Ramos (cell line): ENCODE measurements around the gene C1QL4.
"Not testable (repeated sequence)": the region's sequence is repeated elsewhere in the genome, so short reads cannot be mapped to it uniquely, and the experiment has no call there.

Experiments
- in situ Hi-C: fragments of 300-500 bp; cut with MboI; formaldehyde crosslinking; loops from one replicate; pipeline ENCODE4 v1.14.3; 2022; ENCODE audit warnings: low sequenced_read_pairs; ENCODE audit not compliant: unreplicated experiment

C1QL4 gene

DNA sequence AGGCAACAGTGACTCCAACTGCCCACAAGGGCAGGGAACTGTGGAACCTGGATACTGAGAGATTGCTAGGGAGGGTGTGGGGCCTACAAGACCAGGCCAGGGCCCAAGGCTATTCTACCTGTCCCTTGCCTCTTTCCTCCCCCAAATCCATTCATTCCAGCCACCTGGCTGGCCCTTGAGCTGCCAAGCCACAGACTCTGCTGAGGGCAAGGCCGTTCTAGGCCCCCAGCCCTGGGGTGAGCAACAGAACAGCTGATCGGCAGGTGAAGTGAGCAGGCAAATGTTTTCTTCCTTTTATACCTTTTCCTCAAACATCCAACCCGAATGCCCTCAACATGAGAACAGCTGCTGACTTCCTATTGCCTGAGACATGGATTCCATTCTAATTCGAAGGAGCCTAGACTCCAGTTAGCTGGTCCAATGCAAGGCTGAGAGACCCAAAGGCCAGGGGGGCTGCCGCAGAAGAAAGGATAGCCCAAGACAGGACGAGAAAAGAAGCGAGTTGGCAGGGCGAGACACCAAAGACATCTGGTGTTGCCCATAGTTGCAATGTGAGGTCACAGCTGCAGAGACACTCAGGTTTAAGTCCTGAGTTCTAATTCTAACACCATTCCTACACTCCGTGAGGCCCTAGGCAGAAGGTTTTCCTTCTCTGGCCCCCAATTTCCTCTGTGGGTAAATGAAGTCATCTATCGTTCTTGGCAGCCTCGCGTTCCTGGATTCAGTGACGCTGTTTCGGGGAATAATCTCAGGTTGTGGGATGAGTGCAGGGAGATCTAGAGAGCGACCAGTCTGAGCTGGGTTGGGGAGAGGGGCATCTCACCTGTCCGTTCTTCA is 1.7 kb downstream of the C1QL4 start:
- in situ Hi-C loops: loop anchor here (5.0 kb wide), 1 partner anchor 48 kb away; no protein-coding TSS in a partner anchor

DNA sequence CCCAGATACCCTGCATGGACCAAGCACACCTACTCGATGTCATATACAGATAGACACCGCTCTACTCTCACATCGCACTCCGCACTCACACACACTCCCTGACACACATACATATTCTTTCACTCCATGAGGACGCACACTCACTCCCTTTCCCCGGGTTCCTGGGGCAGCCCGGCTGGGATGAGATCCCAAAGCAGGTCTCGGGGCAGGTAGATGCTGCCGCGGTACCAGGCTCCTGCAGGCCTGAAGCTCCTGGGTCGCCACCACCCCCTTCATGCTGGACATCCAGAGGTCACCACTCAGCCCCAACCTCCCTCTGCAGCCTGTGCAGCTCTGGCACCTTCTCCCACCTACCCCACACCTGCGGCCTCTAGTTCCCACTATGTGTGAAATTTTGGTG is 2.3 kb downstream of the C1QL4 start:
- in situ Hi-C loops: loop anchor here (5.0 kb wide), 1 partner anchor 47 kb away; no protein-coding TSS in a partner anchor

DNA sequence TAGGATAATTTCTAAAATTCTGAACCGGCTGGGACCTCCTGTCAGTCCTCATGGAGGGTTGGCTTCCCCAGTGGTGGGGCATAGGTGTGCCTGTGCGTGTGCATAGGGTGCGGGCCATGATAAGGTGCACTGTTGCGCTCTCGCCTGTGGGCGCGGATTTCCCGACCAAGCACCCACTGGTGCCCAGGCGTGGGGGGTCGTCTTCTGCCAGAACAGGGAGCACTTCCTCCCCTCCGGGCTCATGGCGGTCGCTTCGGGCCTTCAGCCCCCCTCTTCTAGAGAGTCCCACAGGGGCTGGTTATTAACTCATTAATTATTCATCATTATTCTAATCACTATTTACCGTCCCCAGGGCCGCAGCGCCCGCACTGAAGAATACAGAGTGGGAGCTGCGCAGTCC is 2.8 kb downstream of the C1QL4 start:
- in situ Hi-C loops: no loop called here

DNA sequence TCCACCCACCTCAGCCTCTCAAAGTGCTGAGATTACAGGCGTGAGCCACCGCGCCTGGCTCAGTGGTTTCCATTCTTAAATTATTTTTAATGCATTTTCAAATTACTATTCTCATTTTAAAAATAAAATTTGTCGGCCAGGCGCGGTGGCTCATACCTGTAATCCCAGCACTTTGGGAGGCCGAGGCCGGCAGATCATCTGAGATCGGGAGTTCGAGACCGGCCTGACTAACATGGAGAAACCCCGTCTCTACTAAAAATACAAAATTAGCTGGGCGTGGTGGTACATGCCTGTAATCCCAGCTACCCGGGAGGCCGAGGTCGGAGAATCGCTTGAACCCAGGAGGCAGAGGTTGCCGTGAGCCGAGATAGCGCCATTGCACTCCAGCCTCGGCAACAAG is 3.2 kb downstream of the C1QL4 start:
- in situ Hi-C loops: not testable (repeated sequence)

DNA sequence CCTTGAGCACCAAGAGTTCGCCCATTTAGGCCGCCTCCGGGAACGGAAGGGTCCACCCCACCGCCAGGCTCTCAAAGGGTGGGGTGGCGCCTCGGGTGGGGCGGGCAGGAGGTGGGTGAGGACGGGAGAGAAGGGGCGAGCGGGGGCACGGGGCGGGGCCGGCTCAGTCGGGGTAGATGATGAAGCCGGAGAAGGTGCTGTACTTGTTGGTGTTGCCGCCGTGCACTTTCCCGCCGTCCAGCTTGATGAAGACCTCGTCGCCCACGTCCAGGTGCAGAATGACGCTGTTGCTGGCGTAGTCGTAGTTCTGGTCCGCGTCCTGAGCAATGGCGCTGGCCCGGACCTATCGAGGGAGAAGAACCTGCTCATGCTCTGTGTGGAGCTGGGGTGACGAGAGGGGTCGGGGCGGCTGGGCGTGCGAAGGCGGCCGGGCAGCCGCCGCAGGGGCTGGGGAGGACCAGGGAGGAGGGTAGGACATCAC is 4.1 kb downstream of the C1QL4 start:
- in situ Hi-C loops: no loop called here

DNA sequence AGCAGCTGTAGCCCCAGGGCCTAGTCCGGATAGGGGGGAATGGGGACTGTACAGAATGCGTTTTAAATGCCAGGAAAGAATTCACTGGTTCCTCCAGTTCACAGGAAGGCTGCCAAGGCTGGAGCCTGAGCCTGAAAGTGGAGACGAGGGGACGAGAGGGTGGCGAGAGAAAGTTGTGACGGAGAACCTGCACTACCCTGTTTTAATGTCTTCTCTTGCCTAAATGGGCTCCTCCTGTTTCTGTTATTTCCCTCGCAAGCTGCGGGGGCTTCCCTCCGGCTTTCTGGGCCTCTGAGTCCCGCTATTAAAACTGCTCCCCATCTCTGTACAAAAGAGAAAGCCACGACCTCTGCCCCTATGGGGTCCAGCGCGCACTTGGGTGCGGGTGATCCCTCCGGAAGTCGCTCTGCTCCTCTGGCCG is 4.5 kb downstream of the C1QL4 start:
- in situ Hi-C loops: no loop called here

DNA sequence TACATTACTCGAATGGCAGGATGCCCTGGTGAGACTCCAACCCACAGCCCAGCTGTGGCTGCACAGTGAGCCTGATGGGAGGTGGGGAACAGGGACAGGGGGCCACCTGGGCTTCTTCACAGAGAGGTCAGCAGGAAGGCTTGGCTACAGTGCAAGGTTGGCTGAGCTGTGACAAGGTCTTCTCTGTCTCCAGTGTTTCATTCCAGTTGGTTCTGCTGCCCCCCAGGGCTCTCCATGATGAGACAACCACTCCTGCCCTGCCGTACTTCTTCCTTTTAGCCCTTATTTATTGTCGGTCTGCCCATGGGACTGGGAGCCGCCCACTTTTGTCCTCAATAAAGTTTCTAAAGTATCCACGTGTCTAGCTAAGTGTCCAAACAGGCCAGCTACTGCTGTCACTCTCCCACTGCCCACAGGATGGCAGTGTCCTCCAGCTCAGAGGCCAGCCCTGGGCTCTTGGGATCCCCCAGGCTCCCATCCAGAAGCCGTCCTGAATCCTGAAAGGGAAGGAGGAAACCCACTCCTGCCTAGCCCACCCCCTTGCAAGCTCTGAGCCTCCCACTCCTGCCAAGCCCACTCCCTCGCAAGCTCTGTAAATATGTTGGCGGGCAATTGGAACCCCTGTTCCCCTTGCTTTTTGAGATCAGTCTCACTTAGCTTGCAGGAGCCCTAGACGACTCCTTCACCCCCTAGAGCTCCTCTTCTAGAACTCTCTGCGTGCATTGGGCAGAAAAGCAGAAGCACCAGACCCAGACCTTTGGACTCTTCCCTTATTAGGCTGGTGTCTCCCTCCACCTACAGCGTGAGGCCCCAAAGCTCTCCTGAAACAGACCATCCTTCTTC is 5.4 kb downstream of the C1QL4 start:
- in situ Hi-C loops: no loop called here

DNA sequence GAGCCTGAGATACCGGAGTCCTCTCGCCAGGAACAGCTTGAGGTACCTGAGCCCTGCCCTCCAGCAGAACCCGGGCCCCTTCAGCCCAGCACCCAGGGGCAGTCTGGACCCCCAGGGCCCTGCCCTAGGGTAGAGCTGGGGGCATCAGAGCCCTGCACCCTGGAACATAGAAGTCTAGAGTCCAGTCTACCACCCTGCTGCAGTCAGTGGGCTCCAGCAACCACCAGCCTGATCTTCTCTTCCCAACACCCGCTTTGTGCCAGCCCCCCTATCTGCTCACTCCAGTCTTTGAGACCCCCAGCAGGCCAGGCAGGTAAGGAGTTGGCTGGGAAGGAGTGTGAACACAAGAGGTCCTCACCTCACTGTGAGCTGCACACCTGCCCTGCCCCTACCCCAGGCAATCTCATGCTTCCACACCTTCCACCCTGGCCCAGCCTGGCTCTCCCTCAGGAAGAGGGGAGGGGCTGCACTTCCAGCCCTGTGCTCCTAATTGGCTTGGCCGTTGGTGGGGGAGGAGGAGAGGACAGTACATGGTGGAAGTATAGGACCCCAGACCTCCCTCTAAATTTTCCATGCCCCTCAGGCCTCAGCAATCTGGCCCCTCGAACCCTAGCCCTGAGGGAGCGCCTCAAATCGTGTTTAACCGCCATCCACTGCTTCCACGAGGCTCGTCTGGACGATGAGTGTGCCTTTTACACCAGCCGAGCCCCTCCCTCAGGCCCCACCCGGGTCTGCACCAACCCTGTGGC is 6.2 kb downstream of the C1QL4 start:
- in situ Hi-C loops: no loop called here

DNA sequence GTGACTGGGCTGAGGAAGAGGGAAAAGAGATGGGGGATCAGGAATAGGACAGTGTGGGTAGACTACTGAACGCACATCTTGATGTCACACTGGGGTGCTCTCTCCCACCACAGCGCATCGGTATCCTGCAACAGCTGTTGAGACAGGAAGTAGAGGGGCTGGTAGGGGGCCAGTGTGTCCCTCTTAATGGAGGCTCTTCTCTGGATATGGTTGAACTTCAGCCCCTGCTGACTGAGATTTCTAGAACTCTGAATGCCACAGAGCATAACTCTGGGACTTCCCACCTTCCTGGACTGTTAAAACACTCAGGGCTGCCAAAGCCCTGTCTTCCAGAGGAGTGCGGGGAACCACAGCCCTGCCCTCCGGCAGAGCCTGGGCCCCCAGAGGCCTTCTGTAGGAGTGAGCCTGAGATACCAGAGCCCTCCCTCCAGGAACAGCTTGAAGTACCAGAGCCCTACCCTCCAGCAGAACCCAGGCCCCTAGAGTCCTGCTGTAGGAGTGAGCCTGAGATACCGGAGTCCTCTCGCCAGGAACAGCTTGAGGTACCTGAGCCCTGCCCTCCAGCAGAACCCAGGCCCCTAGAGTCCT is 6.9 kb downstream of the C1QL4 start:
- in situ Hi-C loops: no loop called here

DNA sequence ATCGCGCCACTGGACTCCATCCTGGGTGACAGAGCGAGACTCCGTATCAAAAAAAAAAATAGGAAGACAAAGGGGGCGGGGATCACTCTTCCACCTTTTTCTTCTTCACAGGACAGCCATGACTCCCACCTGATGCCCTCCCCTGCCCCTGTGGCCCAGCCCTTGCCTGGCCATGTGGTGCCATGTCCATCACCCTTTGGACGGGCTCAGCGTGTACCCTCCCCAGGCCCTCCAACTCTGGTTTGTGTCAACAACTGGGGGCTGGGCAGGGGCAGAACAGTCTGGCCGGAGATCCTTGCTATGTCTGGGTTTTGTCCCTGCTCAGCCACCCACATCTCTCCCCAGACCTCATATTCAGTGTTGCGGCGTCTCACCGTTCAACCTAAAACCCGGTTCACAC is 8.2 kb downstream of the C1QL4 start:
- in situ Hi-C loops: no loop called here

DNA sequence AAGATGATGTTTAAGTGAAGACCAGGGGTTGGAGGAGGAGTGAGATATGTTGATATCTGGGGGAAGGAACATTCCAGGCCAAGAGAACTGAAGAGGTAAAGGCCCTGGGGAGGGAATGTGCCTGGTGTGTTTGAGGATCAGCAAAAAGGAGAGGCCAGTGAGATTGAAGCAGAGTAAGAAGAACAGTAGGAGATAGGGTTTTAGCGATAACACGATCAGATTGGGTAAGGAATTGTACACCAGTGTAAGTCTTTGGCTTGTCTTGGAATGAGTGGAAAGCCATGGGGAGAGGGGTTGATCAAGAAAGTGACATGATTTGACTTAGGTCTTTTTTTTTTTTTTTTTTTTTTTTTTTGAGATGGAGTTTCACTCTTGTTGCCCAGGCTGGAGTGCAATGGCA is 9.1 kb downstream of the C1QL4 start:
- in situ Hi-C loops: no loop called here

DNA sequence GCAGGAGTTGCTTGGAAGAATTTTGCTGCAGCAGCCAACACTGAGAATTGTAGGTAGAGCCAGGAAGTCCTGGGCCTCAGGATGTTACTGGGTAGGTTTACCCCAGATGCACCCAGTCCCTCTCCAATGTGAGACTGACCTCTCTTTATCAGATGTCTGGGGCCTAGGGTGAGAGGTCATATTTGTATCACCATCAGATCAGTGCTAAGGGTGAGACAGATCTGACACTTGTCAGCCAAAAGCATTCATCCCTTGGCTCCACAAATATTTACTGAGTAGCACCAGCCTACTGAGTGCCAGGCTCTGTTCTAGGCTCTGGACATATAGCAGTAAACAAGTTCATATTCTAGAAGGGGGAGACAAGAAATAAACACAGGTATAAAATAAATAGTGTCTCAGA is 9.6 kb downstream of the C1QL4 start:
- in situ Hi-C loops: no loop called here

DNA sequence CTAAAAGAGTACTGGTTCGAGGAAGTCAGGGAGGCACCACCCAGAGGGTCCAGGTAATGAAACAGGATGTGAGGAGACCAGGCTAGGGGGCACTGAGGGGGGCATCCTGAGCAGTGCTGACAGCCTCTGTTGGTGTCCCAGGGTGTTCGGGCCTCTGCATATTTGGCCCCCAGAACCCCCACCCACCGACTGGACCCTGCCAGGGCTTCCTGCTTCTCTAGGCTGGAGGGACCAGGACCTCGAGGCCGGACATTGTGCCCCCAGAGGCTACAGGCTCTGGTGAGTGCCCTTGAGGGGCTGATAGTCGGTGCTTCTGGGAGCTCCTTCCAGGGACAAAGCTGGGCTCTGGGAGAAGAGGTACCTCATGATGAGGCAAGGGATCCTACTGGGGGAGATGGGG is 11.4 kb downstream of the C1QL4 start:
- in situ Hi-C loops: no loop called here

DNA sequence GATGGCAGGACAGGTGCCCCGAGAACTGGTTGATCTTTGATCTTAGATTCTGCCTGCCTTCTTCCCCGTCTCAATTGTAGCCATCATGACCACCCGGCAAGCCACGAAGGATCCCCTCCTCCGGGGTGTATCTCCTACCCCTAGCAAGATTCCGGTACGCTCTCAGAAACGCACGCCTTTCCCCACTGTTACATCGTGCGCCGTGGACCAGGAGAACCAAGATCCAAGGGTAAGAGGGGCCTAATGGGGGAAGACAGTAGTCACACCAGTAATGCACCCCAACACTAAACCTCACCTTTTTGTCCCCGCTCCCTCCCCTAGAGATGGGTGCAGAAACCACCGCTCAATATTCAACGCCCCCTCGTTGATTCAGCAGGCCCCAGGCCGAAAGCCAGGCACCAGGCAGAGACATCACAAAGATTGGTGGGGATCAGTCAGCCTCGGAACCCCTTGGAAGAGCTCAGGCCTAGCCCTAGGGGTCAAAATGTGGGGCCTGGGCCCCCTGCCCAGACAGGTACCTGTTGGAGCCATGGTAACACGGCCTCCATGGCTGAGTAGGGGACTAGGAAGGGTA is 13.4 kb downstream of the C1QL4 start:
- in situ Hi-C loops: no loop called here

DNA sequence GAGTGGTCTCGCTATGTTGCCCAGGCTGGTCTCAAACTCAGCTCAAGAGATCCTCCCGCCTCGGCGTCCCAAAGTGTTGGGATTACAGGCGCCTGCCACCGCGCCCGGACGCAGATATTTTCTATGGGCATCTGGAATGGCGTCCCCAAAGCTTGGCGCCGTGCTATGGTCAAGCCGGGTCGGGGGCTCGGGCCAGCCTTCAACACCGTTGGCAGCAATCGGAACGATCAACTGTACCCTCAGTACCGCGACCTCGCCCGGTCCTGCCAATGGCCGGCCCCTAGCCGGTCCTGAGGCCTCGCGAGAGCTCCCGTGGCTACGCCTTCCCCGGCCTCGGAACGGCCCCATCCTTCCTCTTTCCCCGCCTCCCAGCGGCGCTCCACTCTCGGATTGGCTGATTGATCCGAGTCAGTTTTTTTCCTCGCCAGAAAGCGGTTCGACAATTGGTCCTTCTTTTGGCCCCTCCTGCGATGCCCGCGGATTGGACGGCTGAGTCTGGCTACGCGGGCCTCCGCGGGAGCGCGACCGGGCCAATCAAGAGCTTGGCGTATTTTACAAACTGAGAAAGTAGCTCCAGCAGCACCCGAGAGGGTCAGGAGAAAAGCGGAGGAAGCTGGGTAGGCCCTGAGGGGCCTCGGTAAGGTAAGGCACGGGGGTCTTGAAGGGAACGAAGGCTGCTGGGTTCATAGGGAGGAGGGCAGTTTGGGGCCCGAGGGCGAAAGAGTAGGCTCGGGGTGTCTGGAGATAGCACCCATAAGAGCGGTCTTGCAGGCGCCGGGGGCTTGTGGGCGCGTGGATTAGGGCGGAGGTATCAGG is 14.1 kb downstream of the C1QL4 start, which contains the start of gene TROAP:
Gene TROAP, plus strand, starts transcription at position 548 of the 816 bp plus-strand sequence. CDS start 354 bp downstream, outside the sequence.
- in situ Hi-C loops: no loop called here

DNA sequence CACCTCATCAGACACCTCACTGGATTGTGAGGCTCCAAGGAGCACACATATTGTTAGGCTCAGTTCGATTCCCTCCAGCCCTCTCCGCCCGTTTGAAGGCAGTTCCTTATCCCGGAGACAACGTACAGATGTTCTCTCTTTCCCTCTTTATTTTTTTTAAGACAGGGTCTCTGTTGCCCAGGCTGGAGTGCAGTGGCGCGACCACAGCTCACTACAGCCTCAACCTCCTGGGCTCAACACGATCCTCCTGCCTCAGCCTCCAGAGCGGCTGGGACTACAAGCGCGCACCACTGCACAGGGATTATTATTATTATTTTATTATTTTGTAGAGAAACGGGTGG is 14.7 kb downstream of the C1QL4 start:
- in situ Hi-C loops: no loop called here

DNA sequence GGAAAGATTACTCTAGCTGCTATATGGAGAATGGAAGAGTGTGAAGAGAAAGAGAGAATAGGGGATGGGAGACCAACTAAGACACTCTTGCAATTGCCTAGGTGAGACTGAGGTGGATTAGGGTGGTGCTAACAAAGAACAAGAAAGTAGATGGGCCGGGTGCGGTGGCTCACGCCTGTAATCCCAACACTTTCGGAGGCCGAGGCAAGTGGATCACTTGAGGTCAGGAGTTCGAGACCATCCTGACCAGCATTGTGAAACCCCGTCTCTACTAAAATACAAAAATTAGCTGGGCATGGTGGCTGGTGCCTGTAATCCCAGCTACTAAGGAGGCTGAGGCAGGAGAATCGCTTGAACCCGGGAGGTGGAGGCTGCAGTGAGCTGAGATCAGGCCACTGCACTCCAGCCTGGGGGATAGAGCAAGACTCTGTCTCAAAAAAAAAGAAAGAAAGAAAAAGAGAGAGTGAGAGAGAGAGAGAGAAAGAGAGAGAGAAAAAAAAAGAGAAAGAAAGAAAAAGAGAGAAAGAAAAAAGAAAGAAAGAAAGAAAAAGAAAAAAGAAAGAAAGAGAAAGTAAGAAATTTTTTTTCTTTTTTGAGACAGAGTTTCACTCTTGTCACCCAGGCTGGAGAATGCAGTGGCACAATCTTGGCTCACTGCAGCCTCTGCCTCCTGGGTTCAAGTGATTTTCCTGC is 16.4 kb downstream of the C1QL4 start:
- in situ Hi-C loops: not testable (repeated sequence)

DNA sequence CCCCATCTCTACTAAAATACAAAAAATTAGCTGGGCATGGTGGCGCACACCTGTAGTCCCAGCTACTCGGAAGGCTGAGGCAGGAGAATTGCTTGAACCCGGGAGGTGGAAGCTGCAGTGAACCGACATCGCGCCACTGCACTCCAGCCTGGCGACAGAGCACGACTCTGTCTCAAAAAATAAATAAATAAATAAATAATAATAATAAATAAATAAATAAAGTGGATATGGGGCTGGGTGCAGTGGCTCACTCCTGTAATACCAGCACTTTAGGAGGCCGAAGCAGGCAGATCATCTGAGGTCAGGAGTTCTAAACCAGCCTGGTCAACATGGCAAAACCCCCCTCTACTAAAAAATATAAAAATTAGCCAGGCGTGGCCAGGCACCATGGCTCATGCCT is 19.9 kb downstream of the C1QL4 start:
- in situ Hi-C loops: not testable (repeated sequence)
